ENCODE results near the gene MYH14.

- TF ChIP-seq CTCF (IDR thresholded peaks at IDR 0.05; ENCODE audit: control extremely low read depth in 1 of 3, insufficient read depth in 1 of 3, low read depth in 1 of 3, low read length in 3 of 3) (no peak), JUND (IDR thresholded peaks at IDR 0.05; ENCODE audit: low read length) (no peak), TAF1 (IDR thresholded peaks at IDR 0.05; ENCODE audit: low read depth, low read length) (no peak), PHF8 (conservative IDR thresholded peaks at IDR 0.05; ENCODE audit: low read depth, low read length) (no peak), NANOG (IDR thresholded peaks at IDR 0.05; ENCODE audit: insufficient read depth, low read depth, low read length, poor library complexity, severe bottlenecking) (no peak), BACH1 (IDR thresholded peaks at IDR 0.05; ENCODE audit: low read length) (no peak), EP300 (IDR thresholded peaks at IDR 0.05; ENCODE audit: borderline replicate concordance in 1 of 2, low read depth in 2 of 2, low read length in 2 of 2) (no peak), KDM5A (IDR thresholded peaks at IDR 0.05; ENCODE audit: low read length) (no peak), ATF2 (IDR thresholded peaks at IDR 0.05; ENCODE audit: low read length) (no peak), JUN (IDR thresholded peaks at IDR 0.05; ENCODE audit: low read depth, low read length) (no peak)
- TF ChIP-seq, protein P1, sequence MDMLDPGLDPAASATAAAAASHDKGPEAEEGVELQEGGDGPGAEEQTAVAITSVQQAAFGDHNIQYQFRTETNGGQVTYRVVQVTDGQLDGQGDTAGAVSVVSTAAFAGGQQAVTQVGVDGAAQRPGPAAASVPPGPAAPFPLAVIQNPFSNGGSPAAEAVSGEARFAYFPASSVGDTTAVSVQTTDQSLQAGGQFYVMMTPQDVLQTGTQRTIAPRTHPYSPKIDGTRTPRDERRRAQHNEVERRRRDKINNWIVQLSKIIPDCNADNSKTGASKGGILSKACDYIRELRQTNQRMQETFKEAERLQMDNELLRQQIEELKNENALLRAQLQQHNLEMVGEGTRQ (IDR thresholded peaks at IDR 0.05; ENCODE audit: low read length): no peak
Observed at GRCh38 chr19:50322234-50322633, 118.8 kb downstream of the MYH14 start.
